ENCODE results near the gene ZC3H18. TPM values are rescaled to one million over a fixed set of nuclear protein-coding genes. Genes with fewer than 3 reads are reported as not detected.
A peak's percentile ranks its signal among the peaks of the same experiment; 100 is the strongest.

Gene ZC3H18
- total and polyA plus RNA-seq, 2 of the 4 experiments (the other 2 are of a cell fraction), result 3.4 to 21.3 TPM

DNA sequence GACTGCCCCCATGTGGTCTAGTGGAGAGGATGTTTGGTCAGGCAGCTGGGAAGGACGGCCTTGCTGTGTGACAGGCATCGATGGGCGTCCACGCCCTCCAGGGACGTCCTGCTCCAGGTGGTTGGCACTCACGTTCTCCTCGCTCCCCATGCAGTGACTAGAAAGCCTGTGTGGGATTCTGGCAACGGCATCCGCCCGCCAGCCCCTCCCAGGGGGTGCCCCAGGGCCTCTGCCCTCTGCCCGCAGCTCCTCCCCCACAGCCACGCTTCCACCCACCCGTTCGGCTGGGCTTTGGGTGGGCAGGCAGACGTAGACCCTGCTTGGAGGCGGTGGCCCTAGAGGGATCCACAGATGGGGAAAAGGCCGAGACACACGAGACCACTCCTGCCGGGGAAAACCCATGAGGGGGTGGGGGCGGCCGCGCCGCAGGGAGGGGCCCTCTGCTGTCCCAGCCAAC is 63.5 kb downstream of the ZC3H18 start:
- peak; percentile 13 for DNase-seq
- no peak overlapping the region for H4K91ac ChIP-seq (ENCODE audit: insufficient read depth, low read depth, low read length)
- H2AK5ac ChIP-seq (ENCODE audit: low read depth, low read length), result no peak overlapping the region; the same call in 1 of the 2 replicates
- no peaks in the 10 kb centered on the region for H3K79me1 ChIP-seq (ENCODE audit: low read depth in 1 of 2, low read length in 2 of 2)
- peaks cover 5% of the 10 kb centered on the region; the same call in 1 of the 2 replicates for H4K20me1 ChIP-seq (ENCODE audit: insufficient read depth, low read length)
- POLR2A ChIA-PET (ENCODE audit: unreplicated experiment), result no interaction called here
- no peak overlapping the region for H4K5ac ChIP-seq (ENCODE audit: low read depth, low read length)
- H3K9me1 ChIP-seq (ENCODE audit: insufficient read depth, low read length), result peaks cover 2% of the 10 kb centered on the region; the same call in 1 of the 2 replicates
- BruUV-seq (replicated peaks), result no TSS peak
- peaks cover 11% of the 10 kb centered on the region for H3K4me1 ChIP-seq (ENCODE audit: control insufficient read depth, insufficient read depth, low read length)
- H3K4ac ChIP-seq (ENCODE audit: low read depth, low read length), result no peak overlapping the region
- intact Hi-C loops (cut with micrococcal nuclease) (no loop called here), dilution Hi-C loops (cut with HindIII; ENCODE audit: low sequenced_read_pairs, unreplicated experiment) (no loop called here), in situ Hi-C loops (cut with MboI; ENCODE audit: low sequenced_read_pairs) (no loop called here)
- no peak overlapping the region for H2BK15ac ChIP-seq (ENCODE audit: low read depth, low read length)
- no peak overlapping the region for H4K8ac ChIP-seq (ENCODE audit: low read depth in 2 of 2, low read length in 2 of 2)
- no peak overlapping the region for H2AK9ac ChIP-seq (replicated peaks; ENCODE audit: low read depth, low read length, poor library complexity)
- no peak overlapping the region for H3K9ac ChIP-seq (ENCODE audit: low read depth, low read length)
- H3K23ac ChIP-seq (ENCODE audit: low read depth, low read length), result no peak overlapping the region
- no peak overlapping the region for H3K14ac ChIP-seq (replicated peaks; ENCODE audit: low read depth, low read length)
- H3K36me3 ChIP-seq (ENCODE audit: control insufficient read depth, insufficient read depth, low read length), result peaks cover 35% of the 10 kb centered on the region
- H3K4me3 ChIP-seq (ENCODE audit: insufficient read depth, low read depth, low read length), result no peak overlapping the region
- H2BK120ac ChIP-seq (ENCODE audit: low read depth, low read length), result no peak overlapping the region
- no peak overlapping the region for H3K4me2 ChIP-seq (ENCODE audit: low read depth, low read length)
- H3K27ac ChIP-seq (ENCODE audit: insufficient read depth, low read length), result no peak overlapping the region
- H3K27me3 ChIP-seq (ENCODE audit: control insufficient read depth, insufficient read depth, low read length), result peaks cover 9% of the 10 kb centered on the region
- no peak for ATAC-seq (ENCODE audit: low read depth)
- H3K9me3 ChIP-seq (ENCODE audit: control insufficient read depth, insufficient read depth, low read length), result no peaks in the 10 kb centered on the region
- H3K56ac ChIP-seq (ENCODE audit: extremely low read depth, insufficient read depth, low read length), result no peak overlapping the region
- H2AFZ ChIP-seq (replicated peaks; ENCODE audit: low read length, poor library complexity), result no peak overlapping the region
- TF ChIP-seq, protein P1, sequence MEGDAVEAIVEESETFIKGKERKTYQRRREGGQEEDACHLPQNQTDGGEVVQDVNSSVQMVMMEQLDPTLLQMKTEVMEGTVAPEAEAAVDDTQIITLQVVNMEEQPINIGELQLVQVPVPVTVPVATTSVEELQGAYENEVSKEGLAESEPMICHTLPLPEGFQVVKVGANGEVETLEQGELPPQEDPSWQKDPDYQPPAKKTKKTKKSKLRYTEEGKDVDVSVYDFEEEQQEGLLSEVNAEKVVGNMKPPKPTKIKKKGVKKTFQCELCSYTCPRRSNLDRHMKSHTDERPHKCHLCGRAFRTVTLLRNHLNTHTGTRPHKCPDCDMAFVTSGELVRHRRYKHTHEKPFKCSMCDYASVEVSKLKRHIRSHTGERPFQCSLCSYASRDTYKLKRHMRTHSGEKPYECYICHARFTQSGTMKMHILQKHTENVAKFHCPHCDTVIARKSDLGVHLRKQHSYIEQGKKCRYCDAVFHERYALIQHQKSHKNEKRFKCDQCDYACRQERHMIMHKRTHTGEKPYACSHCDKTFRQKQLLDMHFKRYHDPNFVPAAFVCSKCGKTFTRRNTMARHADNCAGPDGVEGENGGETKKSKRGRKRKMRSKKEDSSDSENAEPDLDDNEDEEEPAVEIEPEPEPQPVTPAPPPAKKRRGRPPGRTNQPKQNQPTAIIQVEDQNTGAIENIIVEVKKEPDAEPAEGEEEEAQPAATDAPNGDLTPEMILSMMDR (conservative IDR thresholded peaks at IDR 0.05; ENCODE audit: low read depth, low read length), result peak; percentile 30
- no peak for TF ChIP-seq RFX5 (IDR thresholded peaks at IDR 0.05; ENCODE audit: low read depth, low read length)
- TF ChIP-seq RAD21 (IDR thresholded peaks at IDR 0.05; ENCODE audit: low read length), result peak; percentile 22; the same call in 1 of the 2 replicates
- CTCF ChIA-PET, result no interaction called here
- no peak overlapping the region for H2BK5ac ChIP-seq (ENCODE audit: low read depth, low read length, poor library complexity, severe bottlenecking)
- H3K18ac ChIP-seq (ENCODE audit: low read depth, low read length), result no peak overlapping the region
- no peak overlapping the region for H2BK20ac ChIP-seq (ENCODE audit: low read depth, low read length)
- 78% methylated on average over 11 of the region's 23 CpGs; no CpG with 5 or more reads in 1 of the 2 experiments for WGBS, 2 experiments (ENCODE audit: extremely low coverage in 2 of 2, insufficient read length in 1 of 2)
